ENCODE results near the gene NR1H2.

DNA sequence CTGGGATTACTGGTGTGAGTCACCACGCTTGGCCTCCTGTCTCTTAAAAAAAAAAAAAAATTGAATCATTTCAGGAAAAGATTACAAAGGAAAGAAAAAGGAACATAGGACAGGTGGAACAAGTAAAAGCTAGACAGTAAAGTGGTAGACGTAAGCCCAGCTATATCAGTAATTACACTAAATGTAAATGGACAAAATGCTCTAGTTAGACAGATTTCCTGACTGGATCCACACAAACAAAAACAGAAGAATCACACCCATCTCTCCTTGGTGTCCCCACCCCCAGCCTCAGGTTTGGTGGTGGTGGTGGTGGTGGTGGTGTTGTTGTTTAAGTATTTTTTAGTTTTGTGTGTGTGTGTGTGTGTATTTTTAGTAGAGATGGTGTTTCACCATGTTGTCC lies 36.2 kb downstream of the NR1H2 start:
- no peak for TF ChIP-seq CTCF (IDR thresholded peaks at IDR 0.05)
- no peak for TF ChIP-seq POLR2A (IDR thresholded peaks at IDR 0.05)

Data from tibial nerve (tissue), 3 donors.